HG03060 (cell line): ENCODE data around the gene ASB7.

Experiments
- ATAC-seq: cut with Tn5 transposase; IDR thresholded peaks from one replicate; pipeline ENCODE4 v1.9.1; 2021; ENCODE audit warnings: low read depth, moderate number of reproducible peaks; ENCODE audit not compliant: unreplicated experiment

The ASB7 gene

GRCh38 chr15:100596792-100597191 lies 5.6 kb upstream of the ASB7 start:
- ATAC-seq = peak; percentile 74

DNA sequence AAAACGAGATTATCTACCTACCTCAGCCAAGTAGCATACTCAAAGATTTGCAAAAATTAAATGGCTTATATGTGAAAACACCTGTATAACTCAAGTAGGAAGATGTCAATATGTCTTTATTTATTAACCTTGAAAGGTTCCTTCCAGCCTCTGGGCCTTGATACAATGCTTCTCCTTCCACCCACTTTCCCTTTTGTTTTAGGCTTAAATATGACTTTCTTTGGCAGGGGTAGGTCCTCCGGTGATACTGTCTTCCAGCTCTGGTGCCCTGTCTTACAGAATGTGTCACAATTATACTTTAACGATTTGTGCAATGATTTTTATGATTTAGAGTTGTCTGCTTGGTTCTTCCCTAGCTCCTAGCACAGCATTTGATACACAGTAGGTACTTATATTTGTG lies 4.5 kb upstream of the ASB7 start:
- ATAC-seq = no peak

GRCh38 chr15:100598655-100599054 lies 3.7 kb upstream of the ASB7 start:
- no peak for ATAC-seq

GRCh38 chr15:100601163-100601562 lies 1.2 kb upstream of the ASB7 start:
- ATAC-seq = no peak

- ATAC-seq = peak; percentile 0
These were observed 749 bp upstream of the ASB7 start for GRCh38 chr15:100601617-100602063.

GRCh38 chr15:100602823-100603393 lies 519 bp downstream of the ASB7 start:
- peak; percentile 21 for ATAC-seq

- no peak for ATAC-seq
These were observed 10.2 kb downstream of the ASB7 start for GRCh38 chr15:100612539-100612938.

DNA sequence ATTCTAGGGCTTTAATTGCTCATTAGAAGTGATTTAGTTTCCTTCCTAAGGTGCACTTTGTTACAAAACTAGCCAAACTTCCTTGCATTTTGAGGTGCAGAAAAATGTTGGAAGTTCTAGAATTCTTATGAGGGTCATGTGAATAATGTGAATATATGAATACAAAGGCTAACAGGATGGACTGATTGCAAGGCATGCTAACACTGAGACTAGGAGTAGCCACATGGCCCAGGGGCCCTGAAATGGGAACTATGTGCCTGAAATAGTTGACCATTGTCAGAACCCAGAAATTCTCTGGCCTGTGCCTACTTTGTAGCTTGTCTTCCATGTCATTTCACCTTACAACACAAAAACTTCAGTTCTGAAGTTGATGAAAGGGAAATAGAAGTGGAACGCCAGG lies 10.8 kb downstream of the ASB7 start:
- no peak for ATAC-seq

DNA sequence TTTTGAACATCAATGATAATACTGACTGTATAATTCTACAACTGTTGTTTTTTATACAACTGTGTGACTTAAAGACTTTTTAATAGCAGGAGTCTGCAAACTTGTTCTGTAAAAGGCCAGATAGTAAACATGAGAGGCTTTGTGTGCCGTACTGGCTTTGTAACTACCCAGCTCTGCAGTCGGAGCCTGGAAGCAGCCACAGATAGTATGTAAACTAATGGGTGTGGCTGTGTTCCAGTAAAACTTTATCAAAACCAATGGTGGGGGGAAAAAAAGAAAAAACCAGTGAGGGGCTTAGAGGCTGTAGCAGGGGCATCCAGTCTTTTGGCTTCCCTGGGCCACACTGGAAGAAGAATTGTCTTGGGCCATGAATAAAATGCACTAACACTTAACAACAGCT lies 11.9 kb downstream of the ASB7 start:
- ATAC-seq = no peak

GRCh38 chr15:100614918-100615317 lies 12.5 kb downstream of the ASB7 start:
- no peak for ATAC-seq

DNA sequence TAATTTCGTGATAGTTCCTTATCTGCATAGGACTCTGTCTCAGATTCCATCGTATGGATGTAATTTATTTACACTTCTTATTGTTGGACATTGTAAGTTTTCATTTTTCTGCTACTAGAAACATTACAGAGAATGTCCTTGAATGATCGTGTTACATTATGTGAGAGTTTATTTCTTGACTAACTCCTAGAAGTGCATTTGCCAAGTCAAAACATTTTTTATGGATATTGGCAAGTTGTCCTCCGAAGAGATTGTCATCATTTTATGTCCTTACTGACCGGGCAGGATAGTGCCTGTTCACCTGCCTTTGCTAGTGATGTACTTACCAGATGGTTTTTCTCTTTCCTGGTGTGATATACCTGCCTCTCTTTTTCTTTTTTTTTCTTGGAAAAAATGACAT lies 13.4 kb downstream of the ASB7 start:
- no peak for ATAC-seq

- ATAC-seq = no peak
These were observed 14.3 kb downstream of the ASB7 start for GRCh38 chr15:100616700-100617099.

- ATAC-seq = no peak
These were observed 20.9 kb downstream of the ASB7 start for GRCh38 chr15:100623301-100623700.

DNA sequence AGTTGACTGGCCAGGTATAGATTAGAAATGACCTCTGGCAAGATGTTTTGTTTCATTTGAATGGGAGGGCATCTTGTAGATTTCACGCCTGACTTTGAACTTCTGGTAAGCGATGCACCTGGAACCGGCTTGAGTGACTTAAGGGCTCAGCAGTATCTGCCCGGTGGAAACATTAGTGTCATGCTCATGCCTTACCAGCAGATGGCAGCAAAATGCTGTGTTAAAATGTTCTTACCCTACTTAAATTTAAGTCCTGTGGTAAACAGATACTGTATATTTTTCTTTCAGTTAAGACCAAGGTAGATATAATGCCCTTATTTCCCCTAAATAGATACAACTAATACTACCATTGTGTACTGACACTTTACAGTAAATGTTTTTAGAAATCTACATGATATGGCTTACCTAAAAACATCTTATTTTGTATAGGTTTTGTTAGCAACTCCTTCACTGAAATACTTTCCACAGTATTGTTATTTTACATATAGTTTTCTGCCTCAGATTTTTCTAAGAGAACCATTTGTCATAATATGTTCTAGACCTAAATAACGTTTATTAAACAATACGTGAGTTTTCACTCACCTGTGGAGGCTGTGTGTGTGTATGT lies 25.5 kb downstream of the ASB7 start:
- ATAC-seq = peak; percentile 63

DNA sequence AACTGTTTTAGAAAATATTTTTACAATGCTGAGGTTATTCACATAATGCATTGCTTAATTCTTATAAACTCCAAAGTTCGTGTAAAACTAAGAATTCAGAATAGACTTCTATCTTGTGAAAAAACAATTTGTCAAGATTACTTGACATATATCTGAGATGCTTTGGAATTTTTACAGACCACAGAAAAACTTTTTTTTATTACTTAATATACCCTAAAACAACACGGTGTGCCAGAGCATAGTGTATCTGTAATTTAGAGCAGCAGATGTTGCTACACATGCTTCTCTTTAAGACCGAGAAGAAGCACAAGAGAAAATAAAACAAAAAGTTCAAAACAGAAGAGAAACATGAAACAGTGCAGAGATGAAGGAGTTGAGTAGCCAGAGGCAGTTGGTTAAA lies 26.4 kb downstream of the ASB7 start:
- ATAC-seq = no peak

DNA sequence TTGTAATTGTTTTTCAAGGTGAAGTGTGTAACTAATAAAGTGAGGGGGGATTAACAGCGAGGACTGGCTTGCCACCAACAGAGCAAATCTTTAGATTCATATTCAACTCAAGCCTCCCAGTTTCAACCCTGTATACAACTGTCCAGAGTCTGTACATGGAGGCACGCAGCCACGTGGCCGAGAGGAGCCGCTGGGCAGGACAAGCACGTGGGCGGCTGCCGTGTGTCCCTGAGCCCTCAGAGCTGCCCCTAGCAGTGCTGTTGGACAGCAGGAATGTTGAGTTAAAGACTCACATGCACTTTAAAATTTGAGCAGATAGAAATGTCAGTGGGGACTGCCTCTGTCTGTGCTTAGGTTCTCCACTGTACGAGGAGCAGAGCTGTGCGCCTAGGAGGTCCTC lies 29.4 kb downstream of the ASB7 start:
- ATAC-seq = no peak

GRCh38 chr15:100633763-100634075 lies 31.3 kb downstream of the ASB7 start:
- ATAC-seq = no peak

- no peak for ATAC-seq
These were observed 33.1 kb downstream of the ASB7 start for GRCh38 chr15:100635406-100636071.

- no peak for ATAC-seq
These were observed 35.9 kb downstream of the ASB7 start for GRCh38 chr15:100638177-100638730.

DNA sequence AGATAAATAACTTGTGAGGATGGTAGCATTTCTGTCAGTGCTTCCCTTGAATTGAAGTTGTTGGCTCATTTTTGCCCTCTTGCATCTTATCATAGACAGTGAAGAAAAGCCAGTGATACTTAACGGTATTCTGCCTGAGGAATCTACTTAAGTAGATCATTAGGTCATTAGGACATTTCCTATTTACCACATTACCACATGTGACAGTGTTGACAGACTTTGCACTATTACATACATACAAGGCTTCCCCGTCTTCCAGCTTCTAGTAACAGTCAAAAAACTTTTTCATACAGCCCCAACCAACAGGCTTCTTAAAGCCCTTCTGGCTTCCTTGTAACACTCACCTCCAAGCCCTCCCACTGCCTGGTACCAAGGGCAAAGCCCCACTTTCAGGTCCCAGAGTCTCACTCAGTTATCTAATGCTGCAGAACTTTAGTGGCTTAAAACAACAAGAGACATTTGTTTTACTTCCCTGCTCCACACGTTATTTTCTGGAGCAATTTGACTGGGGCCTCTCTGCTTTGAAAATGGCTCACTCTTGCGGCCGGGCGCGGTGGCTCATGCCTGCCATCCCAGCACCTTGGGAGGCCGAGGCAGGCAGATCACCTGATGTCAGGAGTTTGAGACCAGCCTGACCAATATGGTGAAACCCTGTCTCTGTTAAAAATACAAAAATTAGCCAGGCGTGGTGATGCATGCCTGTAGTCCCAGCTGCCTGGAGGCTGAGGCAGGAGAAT lies 40.0 kb downstream of the ASB7 start:
- ATAC-seq = no peak

DNA sequence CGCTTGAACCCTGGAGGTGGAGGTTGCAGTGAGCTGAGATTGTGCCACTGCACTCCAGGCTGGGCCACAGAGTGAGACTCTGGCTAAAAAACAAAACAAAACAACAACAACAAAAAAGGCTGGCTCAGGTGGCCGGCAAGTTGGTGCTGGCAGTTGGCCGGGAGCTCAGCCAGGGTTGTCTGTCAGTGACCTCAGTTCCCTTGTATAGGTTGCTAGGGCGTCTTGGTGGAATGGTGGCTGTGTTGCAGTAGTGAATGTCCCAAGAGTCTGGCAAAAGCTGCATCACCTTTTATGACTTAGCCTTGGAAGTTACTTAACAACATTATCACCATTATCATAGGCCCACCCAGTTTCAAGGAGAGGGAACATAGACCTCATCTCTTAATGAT lies 40.6 kb downstream of the ASB7 start:
- ATAC-seq = no peak
